Endothelial cell of umbilical vein (primary cell): ENCODE measurements around the gene P4HB. TPM values are rescaled to one million over a fixed set of nuclear protein-coding genes. Genes with fewer than 3 reads are reported as not detected.

Experiments used
- BruUV-seq: library from RNA; stranded (reverse); fragments of 400-500 nt; replicated peaks from 2 replicates; lab custom pipeline; 2021; lab: Mats Ljungman, UMichigan
- CTCF ChIA-PET: fragments of 300-600, 350-600 bp; sonication (Branson Sonifier 250); formaldehyde crosslinking; loops from one replicate; lab custom pipeline; 2021; ENCODE audit warnings: antibody characterized with exemption, inconsistent platforms; lab: Charles Lee
- POLR2A ChIA-PET: fragments of 300-600, 350-600 bp; sonication (Branson Sonifier 250); formaldehyde crosslinking; loops from one replicate; lab custom pipeline; 2021; ENCODE audit warnings: antibody characterized with exemption, inconsistent platforms; lab: Charles Lee
- DNase-seq: peaks from one replicate; pipeline ENCODE4 v3.0.0-alpha.2; 2011; ENCODE audit warnings: low read depth, low spot score
- FAIRE-seq: peaks from 2 replicates; lab custom pipeline; 2011; peaks lifted over from hg19 to GRCh38; lab: Jason Lieb, UNC
- H2AFZ ChIP-seq: 2 replicates; pipeline ENCODE4 v1.6.0; 2012; ENCODE audit warnings: low read depth, low read length, control low read depth, inconsistent platforms
- H3K27ac ChIP-seq: 2 replicates; pipeline ENCODE4 v1.5.1; 2011; ENCODE audit warnings: low read depth, mild to moderate bottlenecking, control low read depth, low read length, moderate library complexity; ENCODE audit not compliant: insufficient read depth
- H3K27me3 ChIP-seq, 2 experiments: 2 replicates each; pipeline versions ENCODE4 v1.6.0 to v1.6.1; 2011; ENCODE audit warnings: low read length in 2 of 2, mixed read lengths in 1 of 2; ENCODE audit not compliant: control insufficient read depth in 2 of 2, insufficient read depth in 2 of 2
- H3K36me3 ChIP-seq, 2 experiments: 2 replicates in 1 of 2; 3 replicates in 1 of 2; pipeline ENCODE4 v1.5.1; 2011; ENCODE audit warnings: low read length in 2 of 2, mild to moderate bottlenecking in 1 of 2, moderate library complexity in 1 of 2; ENCODE audit not compliant: control insufficient read depth in 2 of 2, insufficient read depth in 2 of 2; ENCODE audit errors: extremely low read depth in 1 of 2
- H3K4me1 ChIP-seq: 3 replicates; pipeline ENCODE4 v1.5.1; 2011; ENCODE audit warnings: mild to moderate bottlenecking, low read length; ENCODE audit not compliant: control insufficient read depth, insufficient read depth; ENCODE audit errors: extremely low read depth
- H3K4me2 ChIP-seq: 2 replicates; pipeline ENCODE4 v1.6.1; 2011; ENCODE audit warnings: low read length, control low read depth, mixed read lengths; ENCODE audit not compliant: insufficient read depth
- H3K4me3 ChIP-seq, 3 experiments: fragments of 200-600 bp in 1 of 3; sonication (generic), shearing (Covaris generic) in 1 of 3; replicated peaks in 1 of 3; 2 replicates each; pipeline ENCODE4 v1.5.1; 2011 to 2016; ENCODE audit warnings: control low read depth in 3 of 3, low read length in 3 of 3, mild to moderate bottlenecking in 2 of 3, inconsistent platforms in 1 of 3, low read depth in 1 of 3, moderate library complexity in 1 of 3; ENCODE audit not compliant: insufficient read depth in 1 of 3
- H3K79me2 ChIP-seq: 2 replicates; pipeline ENCODE4 v1.6.0; 2012; ENCODE audit warnings: low read length, inconsistent platforms; ENCODE audit not compliant: control insufficient read depth, insufficient read depth
- H3K9ac ChIP-seq: replicated peaks from 2 replicates; pipeline ENCODE3; 2011; ENCODE audit warnings: low read length, control low read depth; ENCODE audit not compliant: insufficient read depth; ENCODE audit errors: extremely low read depth
- H3K9me1 ChIP-seq: replicated peaks from 3 replicates; pipeline ENCODE4 v1.6.0; 2011; ENCODE audit warnings: mild to moderate bottlenecking, low read length; ENCODE audit not compliant: control insufficient read depth, insufficient read depth; ENCODE audit errors: extremely low read depth
- H3K9me3 ChIP-seq: replicated peaks from 2 replicates; pipeline ENCODE4 v1.5.1; 2012; ENCODE audit warnings: low read length, inconsistent platforms; ENCODE audit not compliant: control insufficient read depth, insufficient read depth
- H4K20me1 ChIP-seq: replicated peaks from 2 replicates; pipeline ENCODE3; 2011; ENCODE audit warnings: mild to moderate bottlenecking, low read length; ENCODE audit not compliant: control insufficient read depth, insufficient read depth; ENCODE audit errors: extremely low read depth
- CTCF ChIP-seq, 2 donors: IDR thresholded peaks; 1 replicate in 1 of 2; 2 replicates in 1 of 2; pipeline ENCODE4 v1.5.1; 2011; ENCODE audit warnings: low read length in 2 of 2, mild to moderate bottlenecking in 2 of 2, moderate library complexity in 2 of 2, control low read depth in 1 of 2, inconsistent platforms in 1 of 2, low read depth in 1 of 2; ENCODE audit not compliant: insufficient read depth in 1 of 2; ENCODE audit errors: extremely low read depth in 1 of 2
- EZH2 ChIP-seq: IDR thresholded peaks from 2 replicates; pipeline ENCODE4 v1.6.1; 2012; ENCODE audit warnings: borderline replicate concordance, low read depth, mild to moderate bottlenecking, moderate library complexity, low read length, inconsistent platforms; ENCODE audit not compliant: severe bottlenecking
- GATA2 ChIP-seq: IDR thresholded peaks from 2 replicates; pipeline ENCODE4 v1.7.0; 2011; ENCODE audit warnings: low read depth, mild to moderate bottlenecking, moderate library complexity, mixed read lengths, low read length; ENCODE audit not compliant: insufficient read length, insufficient read depth
- MYC ChIP-seq: IDR thresholded peaks from one replicate; pipeline ENCODE4 v1.6.1; 2011; ENCODE audit warnings: mild to moderate bottlenecking, low read depth, low read length
- POLR2AphosphoS5 ChIP-seq: IDR thresholded peaks from 2 replicates; pipeline ENCODE4 v1.6.1; 2012; ENCODE audit warnings: low read depth, mild to moderate bottlenecking, control low read depth, low read length, moderate library complexity; ENCODE audit not compliant: insufficient read depth
- dilution Hi-C: fragments of 300-500 bp; cut with MboI; formaldehyde crosslinking; loops from one replicate; pipeline ENCODE4 v1.15.0; 2019; ENCODE audit warnings: low sequenced_read_pairs; ENCODE audit not compliant: extremely low pct_ligation_motif_present
- intact Hi-C: fragments of 100-400 bp; cut with micrococcal nuclease; formaldehyde crosslinking; loops from one replicate; pipeline ENCODE4 v1.10.0; 2022
- polyA plus RNA-seq, 4 experiments: library from polyadenylated mRNA; depleted of rRNA in 3 of 4; stranded (reverse) in 3 of 4; unstranded in 1 of 4; fragments of >200 nt; gene quantifications; 2 replicates each; pipeline versions ENCODE4 v1.2.1 to v1.2.3, GENCODE V29; 2011 to 2012; ENCODE audit warnings: missing spikeins in 1 of 4
- total RNA-seq: library from RNA; stranded (reverse); gene quantifications from 2 replicates; pipeline ENCODE4 v1.2.3, GENCODE V29; 2021
- TF ChIP-seq, protein P1 (sequence below): IDR thresholded peaks from 2 replicates; pipeline ENCODE4 v1.6.1; 2011; ENCODE audit not compliant: insufficient read depth, insufficient read length

The P4HB gene
- total and polyA plus RNA-seq, 2 donors (not counting 3 experiments of a cell fraction or from before 2014, with no cell fraction given), result 201 to 988 TPM

DNA sequence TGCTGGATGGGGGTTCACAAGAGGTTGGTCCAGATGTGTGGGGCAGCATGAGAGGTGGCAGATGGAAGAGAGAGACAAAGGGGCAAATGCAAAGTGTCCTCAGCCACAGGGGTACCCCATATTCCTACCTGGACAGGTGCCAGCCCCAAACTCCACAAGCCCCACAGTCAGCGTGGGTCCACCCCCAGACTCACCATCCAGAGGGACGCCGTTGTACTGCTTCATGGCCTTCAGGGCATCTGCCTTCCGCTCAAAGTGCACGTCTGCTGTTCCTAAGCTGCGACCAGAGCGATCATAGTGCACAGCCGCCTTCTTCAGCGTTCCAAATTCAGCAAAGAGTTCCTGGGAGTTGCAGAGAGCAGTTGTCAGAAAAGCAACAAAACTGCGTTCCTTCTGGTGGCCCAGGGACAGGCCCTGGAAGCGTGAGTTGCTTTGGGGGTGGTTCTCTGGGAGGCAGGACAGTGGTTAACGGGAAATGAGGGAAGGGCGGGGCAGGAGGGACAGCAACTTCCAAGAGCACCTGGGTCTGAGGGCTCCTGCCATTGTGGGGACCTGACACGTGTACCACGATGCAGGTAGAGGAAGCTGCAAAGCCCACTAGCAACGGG, 28.8 kb upstream of the P4HB start:
- Histone ChIP-seq H3K27ac (no peak overlapping the region), H3K4me2 (no peak overlapping the region), H3K9ac (no peak overlapping the region), H3K36me3 (peaks cover 24 to 42% of the 10 kb centered on the region in 2 experiments), H3K79me2 (peaks cover 55% of the 10 kb centered on the region), H4K20me1 (no peaks in the 10 kb centered on the region), H3K9me3 (no peaks in the 10 kb centered on the region), H3K9me1 (no peaks in the 10 kb centered on the region), H2AFZ (no peak overlapping the region), H3K27me3 (no peaks in the 10 kb centered on the region), H3K4me1 (peaks cover 13% of the 10 kb centered on the region), H3K4me3 (no peak overlapping the region)
- no peak for DNase-seq
- intact Hi-C loops (no loop called here), dilution Hi-C loops (no loop called here)
- POLR2A ChIA-PET, result no interaction called here
- no peak for FAIRE-seq
- BruUV-seq, result no TSS peak
- CTCF ChIA-PET, result no interaction called here
- TF ChIP-seq MYC (no peak), POLR2AphosphoS5 (no peak), EZH2 (no peak), CTCF (IDR thresholded peaks at IDR 0.05; ENCODE audit: extremely low read depth in 1 of 2, insufficient read depth in 1 of 2, low read depth in 1 of 2, low read length in 2 of 2) (no peak), GATA2 (no peak)
- TF ChIP-seq, protein P1, sequence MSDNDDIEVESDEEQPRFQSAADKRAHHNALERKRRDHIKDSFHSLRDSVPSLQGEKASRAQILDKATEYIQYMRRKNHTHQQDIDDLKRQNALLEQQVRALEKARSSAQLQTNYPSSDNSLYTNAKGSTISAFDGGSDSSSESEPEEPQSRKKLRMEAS, result no peak
